ENCODE data around the gene APOL6.

DNA sequence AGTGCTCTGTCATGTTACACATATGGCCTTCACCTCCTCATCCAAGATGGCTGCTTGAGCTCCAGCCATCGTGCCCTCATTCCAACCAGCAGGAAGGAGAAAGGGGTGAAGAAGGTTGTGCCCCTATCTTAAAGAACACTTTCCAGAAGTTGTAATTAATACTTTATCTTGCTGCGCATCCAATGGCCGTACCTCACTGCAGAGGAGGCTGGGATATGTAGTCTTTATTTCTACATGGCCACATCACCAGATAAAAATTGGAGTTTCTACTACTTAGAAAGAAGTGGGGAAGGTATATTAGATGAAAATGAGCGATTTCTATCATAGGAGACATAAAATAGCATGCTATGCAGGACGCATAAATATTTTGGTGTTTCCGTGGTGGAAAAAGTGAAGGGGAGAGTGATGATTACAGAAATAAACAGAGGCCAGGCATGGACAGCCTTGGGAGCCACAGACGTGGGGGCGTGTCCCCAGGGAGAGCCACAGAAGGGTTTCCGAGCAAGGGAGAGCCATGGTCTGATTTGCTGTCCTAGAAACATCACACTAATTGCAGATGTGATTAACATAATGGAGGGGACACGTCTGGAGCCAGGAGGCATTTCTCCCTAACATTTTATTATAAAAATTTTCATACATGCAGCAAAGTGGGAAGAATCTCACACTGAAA lies 22.3 kb upstream of the APOL6 start:
- no peak for TF ChIP-seq CTCF (tag by site-specific recombination; IDR thresholded peaks at IDR 0.05)
- TF ChIP-seq, protein P1, sequence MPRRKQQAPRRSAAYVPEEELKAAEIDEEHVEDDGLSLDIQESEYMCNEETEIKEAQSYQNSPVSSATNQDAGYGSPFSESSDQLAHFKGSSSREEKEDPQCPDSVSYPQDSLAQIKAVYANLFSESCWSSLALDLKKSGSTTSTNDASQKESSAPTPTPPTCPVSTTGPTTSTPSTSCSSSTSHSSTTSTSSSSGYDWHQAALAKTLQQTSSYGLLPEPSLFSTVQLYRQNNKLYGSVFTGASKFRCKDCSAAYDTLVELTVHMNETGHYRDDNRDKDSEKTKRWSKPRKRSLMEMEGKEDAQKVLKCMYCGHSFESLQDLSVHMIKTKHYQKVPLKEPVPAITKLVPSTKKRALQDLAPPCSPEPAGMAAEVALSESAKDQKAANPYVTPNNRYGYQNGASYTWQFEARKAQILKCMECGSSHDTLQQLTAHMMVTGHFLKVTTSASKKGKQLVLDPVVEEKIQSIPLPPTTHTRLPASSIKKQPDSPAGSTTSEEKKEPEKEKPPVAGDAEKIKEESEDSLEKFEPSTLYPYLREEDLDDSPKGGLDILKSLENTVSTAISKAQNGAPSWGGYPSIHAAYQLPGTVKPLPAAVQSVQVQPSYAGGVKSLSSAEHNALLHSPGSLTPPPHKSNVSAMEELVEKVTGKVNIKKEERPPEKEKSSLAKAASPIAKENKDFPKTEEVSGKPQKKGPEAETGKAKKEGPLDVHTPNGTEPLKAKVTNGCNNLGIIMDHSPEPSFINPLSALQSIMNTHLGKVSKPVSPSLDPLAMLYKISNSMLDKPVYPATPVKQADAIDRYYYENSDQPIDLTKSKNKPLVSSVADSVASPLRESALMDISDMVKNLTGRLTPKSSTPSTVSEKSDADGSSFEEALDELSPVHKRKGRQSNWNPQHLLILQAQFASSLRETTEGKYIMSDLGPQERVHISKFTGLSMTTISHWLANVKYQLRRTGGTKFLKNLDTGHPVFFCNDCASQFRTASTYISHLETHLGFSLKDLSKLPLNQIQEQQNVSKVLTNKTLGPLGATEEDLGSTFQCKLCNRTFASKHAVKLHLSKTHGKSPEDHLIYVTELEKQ (tag by site-specific recombination; IDR thresholded peaks at IDR 0.05; ENCODE audit: borderline replicate concordance): no peak
- TF ChIP-seq ZNF24 (tag by site-specific recombination; IDR thresholded peaks at IDR 0.05): no peak
- TF ChIP-seq ZNF2 (tag by site-specific recombination; IDR thresholded peaks at IDR 0.05): no peak
- TF ChIP-seq ZNF10 (tag by site-specific recombination; IDR thresholded peaks at IDR 0.05): no peak
- TF ChIP-seq ZFHX2 (tag by site-specific recombination; conservative IDR thresholded peaks at IDR 0.05): no peak
- no peak for TF ChIP-seq ZNF549 (tag by site-specific recombination; IDR thresholded peaks at IDR 0.05)
- TF ChIP-seq REST (tag by site-specific recombination; IDR thresholded peaks at IDR 0.05): no peak
- no peak for TF ChIP-seq ELK4 (IDR thresholded peaks at IDR 0.05; ENCODE audit: borderline replicate concordance, low read depth, low read length)
- TF ChIP-seq YY1 (tag by site-specific recombination; IDR thresholded peaks at IDR 0.05): no peak
- no peak for TF ChIP-seq ZNF391 (tag by site-specific recombination; IDR thresholded peaks at IDR 0.05; ENCODE audit: borderline replicate concordance, low read depth)
- TF ChIP-seq ZNF394 (tag by site-specific recombination; IDR thresholded peaks at IDR 0.05; ENCODE audit: borderline replicate concordance): no peak
- no peak for TF ChIP-seq ZBTB8A (tag by site-specific recombination; IDR thresholded peaks at IDR 0.05)
- TF ChIP-seq KLF16 (tag by site-specific recombination; IDR thresholded peaks at IDR 0.05): no peak
